ENCODE measurements around the gene OXSR1. TPM values are rescaled to one million over a fixed set of nuclear protein-coding genes. Genes with fewer than 3 reads are reported as not detected.

Gene OXSR1
- total RNA-seq, 4 donors from 2014 or later = 27.0 to 46.7 (median 32.9) TPM

- TF ChIP-seq POLR2AphosphoS5 (IDR thresholded peaks at IDR 0.05) = no peak
- no peak for TF ChIP-seq EP300 (IDR thresholded peaks at IDR 0.05)
- H3K36me3 ChIP-seq = peaks cover 8 to 45% (median 35%) of the 10 kb centered on the region in 4 donors
- H3K27me3 ChIP-seq = no peaks in the 10 kb centered on the region
- H3K27ac ChIP-seq (replicated peaks in 1 of 4) = no peak overlapping the region
- H3K9me3 ChIP-seq = no peaks in the 10 kb centered on the region
- H3K4me3 ChIP-seq = no peak overlapping the region
- no peak for DNase-seq (ENCODE audit: extremely low spot score)
- H3K4me1 ChIP-seq = no peaks in the 10 kb centered on the region
- 93% methylated on average over 1 of the region's 1 CpG for WGBS
- intact Hi-C loops (cut with DNase I) = no loop called here
These were observed 55.7 kb downstream of the OXSR1 start for GRCh38 chr3:38221005-38221404.

- Histone ChIP-seq H3K27ac (replicated peaks in 1 of 4) (no peak overlapping the region), H3K4me1 (no peaks in the 10 kb centered on the region), H3K27me3 (no peaks in the 10 kb centered on the region), H3K9me3 (no peaks in the 10 kb centered on the region), H3K36me3 (peaks cover 8 to 46% (median 38%) of the 10 kb centered on the region in 4 donors), H3K4me3 (no peak overlapping the region)
- no peak for TF ChIP-seq CTCF (IDR thresholded peaks at IDR 0.05)
- no peak for TF ChIP-seq EP300 (IDR thresholded peaks at IDR 0.05)
- no peak for TF ChIP-seq POLR2AphosphoS5 (IDR thresholded peaks at IDR 0.05)
- no peak for TF ChIP-seq POLR2A (IDR thresholded peaks at IDR 0.05; ENCODE audit: low read depth)
- intact Hi-C loops (cut with DNase I) = no loop called here
- no peak for DNase-seq (ENCODE audit: extremely low spot score)
- 90% methylated on average over 7 of the region's 7 CpGs for WGBS
These were observed 56.8 kb downstream of the OXSR1 start for GRCh38 chr3:38222032-38222634.

GRCh38 chr3:38224357-38224756 is 59.0 kb downstream of the OXSR1 start:
- intact Hi-C loops (cut with DNase I) = no loop called here
- H3K27ac ChIP-seq (replicated peaks in 1 of 4) = no peak overlapping the region
- no peak overlapping the region for H3K4me3 ChIP-seq
- 94% methylated on average over 4 of the region's 4 CpGs for WGBS
- no peak for TF ChIP-seq POLR2AphosphoS5 (IDR thresholded peaks at IDR 0.05)
- TF ChIP-seq POLR2A (IDR thresholded peaks at IDR 0.05; ENCODE audit: low read depth) = no peak
- TF ChIP-seq EP300 (IDR thresholded peaks at IDR 0.05) = no peak
- TF ChIP-seq CTCF (IDR thresholded peaks at IDR 0.05) = no peak
- no peak for DNase-seq (ENCODE audit: extremely low spot score)
- no peaks in the 10 kb centered on the region for H3K4me1 ChIP-seq
- no peaks in the 10 kb centered on the region for H3K27me3 ChIP-seq
- H3K9me3 ChIP-seq = no peaks in the 10 kb centered on the region
- peaks cover 8 to 56% (median 38%) of the 10 kb centered on the region in 4 donors for H3K36me3 ChIP-seq

- intact Hi-C loops (cut with DNase I) = no loop called here
- Histone ChIP-seq H3K4me1 (no peaks in the 10 kb centered on the region), H3K9me3 (no peaks in the 10 kb centered on the region), H3K4me3 (no peak overlapping the region), H3K36me3 (peaks cover 8 to 71% (median 47%) of the 10 kb centered on the region in 4 donors), H3K27ac (replicated peaks in 1 of 4) (no peak overlapping the region), H3K27me3 (no peaks in the 10 kb centered on the region)
- 94% methylated on average over 2 of the region's 2 CpGs for WGBS
- TF ChIP-seq CTCF (IDR thresholded peaks at IDR 0.05) (no peak), POLR2A (IDR thresholded peaks at IDR 0.05; ENCODE audit: low read depth) (no peak), POLR2AphosphoS5 (IDR thresholded peaks at IDR 0.05) (no peak), EP300 (IDR thresholded peaks at IDR 0.05) (no peak)
- DNase-seq (ENCODE audit: extremely low spot score) = no peak
These were observed 60.9 kb downstream of the OXSR1 start for GRCh38 chr3:38226273-38226672.

- Histone ChIP-seq H3K4me1 (no peaks in the 10 kb centered on the region), H3K4me3 (no peak overlapping the region), H3K27ac (replicated peaks in 1 of 4) (no peak overlapping the region), H3K9me3 (no peaks in the 10 kb centered on the region), H3K36me3 (peaks cover 8 to 73% (median 48%) of the 10 kb centered on the region in 4 donors), H3K27me3 (no peaks in the 10 kb centered on the region)
- WGBS = 82% methylated on average over 2 of the region's 2 CpGs
- intact Hi-C loops (cut with DNase I) = no loop called here
- no peak for DNase-seq (ENCODE audit: extremely low spot score)
- no peak for TF ChIP-seq EP300 (IDR thresholded peaks at IDR 0.05)
These were observed 62.7 kb downstream of the OXSR1 start for GRCh38 chr3:38227989-38228388.

GRCh38 chr3:38229036-38229435 is 63.7 kb downstream of the OXSR1 start:
- Histone ChIP-seq H3K4me3 (no peak overlapping the region), H3K27me3 (no peaks in the 10 kb centered on the region), H3K36me3 (peaks cover 0 to 72% (median 39%) of the 10 kb centered on the region in 4 donors), H3K27ac (replicated peaks in 1 of 4) (no peak overlapping the region), H3K9me3 (no peaks in the 10 kb centered on the region), H3K4me1 (no peaks in the 10 kb centered on the region)
- TF ChIP-seq POLR2AphosphoS5 (IDR thresholded peaks at IDR 0.05) = no peak
- intact Hi-C loops (cut with DNase I) = no loop called here
- DNase-seq (ENCODE audit: extremely low spot score) = no peak
- 93% methylated on average over 1 of the region's 1 CpG for WGBS

All from esophagus muscularis mucosa (tissue), 4 donors.